HepG2 (cell line): ENCODE data around the gene LGALS4. TPM values are rescaled to one million over a fixed set of nuclear protein-coding genes. Genes with fewer than 3 reads are reported as not detected.

ENCODE experiments used
- CENPX ChIP-seq: sonication (generic); formaldehyde crosslinking; IDR thresholded peaks from 2 replicates; pipeline ENCODE4 v1.9.0; 2021; ENCODE audit warnings: mild to moderate bottlenecking, missing genetic modification reagents, moderate library complexity
- DRAP1 ChIP-seq: IDR thresholded peaks from 2 replicates; pipeline ENCODE4 v1.6.1; 2016; ENCODE audit warnings: missing genetic modification reagents, missing compliant biosample characterization
- ERF ChIP-seq: IDR thresholded peaks from 2 replicates; pipeline ENCODE4 v1.6.1; 2018; ENCODE audit warnings: missing biosample characterization, missing genetic modification reagents
- FLYWCH1 ChIP-seq: sonication (generic); formaldehyde crosslinking; IDR thresholded peaks from 2 replicates; pipeline ENCODE4 v1.8.1; 2023; ENCODE audit warnings: mild to moderate bottlenecking, missing genetic modification reagents
- GFI1 ChIP-seq: sonication (generic); formaldehyde crosslinking; IDR thresholded peaks from 2 replicates; pipeline ENCODE4 v1.5.0; 2020; ENCODE audit warnings: missing genetic modification reagents, mild to moderate bottlenecking, borderline replicate concordance
- GPN1 ChIP-seq: sonication (generic); formaldehyde crosslinking; IDR thresholded peaks from 2 replicates; pipeline ENCODE4 v1.5.1; 2020; ENCODE audit warnings: missing genetic modification reagents, borderline replicate concordance
- GTF2F1 ChIP-seq: fragments of 150-350 bp; IDR thresholded peaks from 2 replicates; pipeline ENCODE4 v1.6.1; 2014; ENCODE audit warnings: low read length
- IKZF4 ChIP-seq: sonication (generic); formaldehyde crosslinking; IDR thresholded peaks from 2 replicates; pipeline ENCODE4 v1.5.1; 2020; ENCODE audit warnings: borderline replicate concordance, mild to moderate bottlenecking, low read depth, missing genetic modification reagents; ENCODE audit errors: not compliant biosample characterization
- MTF1 ChIP-seq: sonication (generic); formaldehyde crosslinking; IDR thresholded peaks from 2 replicates; pipeline ENCODE4 v1.5.0; 2020; ENCODE audit warnings: missing genetic modification reagents
- NCOA2 ChIP-seq: sonication (generic); formaldehyde crosslinking; IDR thresholded peaks from 2 replicates; pipeline ENCODE4 v1.8.0; 2022; ENCODE audit warnings: inconsistent platforms
- SIX4 ChIP-seq: sonication (generic); formaldehyde crosslinking; IDR thresholded peaks from 2 replicates; pipeline ENCODE4 v1.4.0; 2020; ENCODE audit warnings: missing genetic modification reagents
- ZKSCAN8 ChIP-seq: IDR thresholded peaks from 2 replicates; pipeline ENCODE4 v1.6.1; 2016; ENCODE audit warnings: borderline replicate concordance, missing genetic modification reagents, missing compliant biosample characterization
- ZNF251 ChIP-seq: sonication (generic); formaldehyde crosslinking; IDR thresholded peaks from 2 replicates; pipeline ENCODE4 v1.9.0; 2021; ENCODE audit warnings: mild to moderate bottlenecking, missing genetic modification reagents
- ZNF282 ChIP-seq: fragments of 450-650 bp; IDR thresholded peaks from 2 replicates; pipeline ENCODE4 v1.6.1; 2018; ENCODE audit not compliant: partially characterized antibody
- ZNF646 ChIP-seq: sonication (generic); formaldehyde crosslinking; IDR thresholded peaks from 2 replicates; pipeline ENCODE4 v1.9.0; 2021; ENCODE audit warnings: mild to moderate bottlenecking, missing genetic modification reagents
- ZNF770 ChIP-seq: sonication (generic); formaldehyde crosslinking; IDR thresholded peaks from 2 replicates; pipeline ENCODE4 v1.5.0; 2020; ENCODE audit warnings: mild to moderate bottlenecking, missing genetic modification reagents
- polyA plus RNA-seq, 8 experiments: library from polyadenylated mRNA; depleted of rRNA in 3 of 8; stranded (reverse) in 7 of 8; unstranded in 1 of 8; fragments of >200 nt; fragmentation: Illumina TruSeq in 4 of 8; extraction: Trizol in 4 of 8; gene quantifications; 2 replicates each; pipeline versions ENCODE4 v1.2.1 to v1.2.3, GENCODE V29; 2011 to 2016; ENCODE audit warnings: low read depth in 4 of 8, missing spikeins in 1 of 8, mixed read lengths in 1 of 8; ENCODE audit not compliant: insufficient read depth in 1 of 8
- total RNA-seq, 5 experiments: library from RNA; depleted of rRNA; stranded (reverse); fragments of >200 nt; fragmentation: Illumina TruSeq; extraction: Trizol; gene quantifications; 2 replicates each; pipeline ENCODE4 v1.2.3, GENCODE V29; 2016; ENCODE audit warnings: low read depth in 1 of 5
- TF ChIP-seq, protein P1 (sequence below): sonication (generic); formaldehyde crosslinking; IDR thresholded peaks from 2 replicates; pipeline ENCODE4 v1.9.0; 2021; ENCODE audit warnings: missing genetic modification reagents, mild to moderate bottlenecking, borderline replicate concordance

The LGALS4 gene
- total and polyA plus RNA-seq, 2 of the 13 experiments (the other 11 are each of a cell fraction or from before 2014, with no cell fraction given), result 0.24 to 0.71 TPM

DNA sequence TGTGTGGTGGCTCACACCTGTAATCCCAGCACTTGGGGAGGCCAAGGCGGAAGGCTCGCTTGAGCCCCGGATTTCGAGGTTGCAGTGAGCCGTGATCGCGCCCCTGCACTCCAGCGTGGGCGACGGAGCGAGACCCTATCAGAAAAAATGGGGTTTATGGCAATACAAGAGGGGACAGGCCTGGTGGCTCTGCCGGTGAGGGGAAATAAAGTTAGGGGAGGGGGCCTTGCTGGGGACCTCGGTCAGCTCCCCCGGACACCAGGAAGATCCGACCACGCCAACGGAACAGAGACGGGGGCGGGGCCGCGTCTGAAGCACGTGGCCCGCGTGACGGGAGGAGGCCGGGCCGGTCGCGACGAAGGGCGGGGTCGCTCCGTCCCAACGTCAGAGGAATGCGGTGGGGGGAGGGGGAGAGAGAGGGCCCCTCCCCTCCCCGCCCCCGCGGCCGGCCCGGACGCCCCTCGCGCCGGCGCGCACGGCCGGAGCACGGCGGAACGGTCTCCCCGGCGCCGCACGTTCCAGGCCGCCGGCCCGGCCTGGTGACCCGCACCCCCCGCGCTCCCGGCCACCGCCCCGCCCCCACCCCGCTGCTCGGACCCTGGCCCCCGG lies 39.0 kb upstream of the LGALS4 start (continued):
- no peak for TF ChIP-seq SIX4
- TF ChIP-seq ZKSCAN8 (CRISPR knock-in tag), result no peak
- TF ChIP-seq ERF (CRISPR knock-in tag), result peak; percentile 78; the same call in 1 of the 2 replicates
- TF ChIP-seq ZNF770 (CRISPR knock-in tag), result peak; percentile 99
- TF ChIP-seq FLYWCH1 (CRISPR knock-in tag), result no peak
- TF ChIP-seq ZNF646, result no peak
- no peak for TF ChIP-seq MTF1 (CRISPR knock-in tag)
- no peak for TF ChIP-seq CENPX (CRISPR knock-in tag)
- TF ChIP-seq DRAP1, result peak; percentile 72
- TF ChIP-seq, protein P1, sequence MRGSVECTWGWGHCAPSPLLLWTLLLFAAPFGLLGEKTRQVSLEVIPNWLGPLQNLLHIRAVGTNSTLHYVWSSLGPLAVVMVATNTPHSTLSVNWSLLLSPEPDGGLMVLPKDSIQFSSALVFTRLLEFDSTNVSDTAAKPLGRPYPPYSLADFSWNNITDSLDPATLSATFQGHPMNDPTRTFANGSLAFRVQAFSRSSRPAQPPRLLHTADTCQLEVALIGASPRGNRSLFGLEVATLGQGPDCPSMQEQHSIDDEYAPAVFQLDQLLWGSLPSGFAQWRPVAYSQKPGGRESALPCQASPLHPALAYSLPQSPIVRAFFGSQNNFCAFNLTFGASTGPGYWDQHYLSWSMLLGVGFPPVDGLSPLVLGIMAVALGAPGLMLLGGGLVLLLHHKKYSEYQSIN (CRISPR knock-in tag), result no peak
- TF ChIP-seq GFI1 (CRISPR knock-in tag), result no peak
- TF ChIP-seq GTF2F1, result no peak
- TF ChIP-seq ZNF251 (CRISPR knock-in tag), result 0 out of 2 replicates have a peak, but pooled peaks have one; percentile 34
- no peak for TF ChIP-seq NCOA2 (CRISPR knock-in tag)
- no peak for TF ChIP-seq IKZF4 (CRISPR knock-in tag)
- no peak for TF ChIP-seq GPN1 (CRISPR knock-in tag)
- TF ChIP-seq ZNF282, result no peak
